GM12874 (cell line): ENCODE results near the gene VWA8.

Experiments used
- TF ChIP-seq, protein P1 (sequence below): IDR thresholded peaks from 2 replicates; pipeline ENCODE4 v1.5.1; 2011; ENCODE audit warnings: low read depth, mild to moderate bottlenecking, control low read depth, low read length, moderate library complexity; ENCODE audit not compliant: insufficient read depth

VWA8 gene

DNA sequence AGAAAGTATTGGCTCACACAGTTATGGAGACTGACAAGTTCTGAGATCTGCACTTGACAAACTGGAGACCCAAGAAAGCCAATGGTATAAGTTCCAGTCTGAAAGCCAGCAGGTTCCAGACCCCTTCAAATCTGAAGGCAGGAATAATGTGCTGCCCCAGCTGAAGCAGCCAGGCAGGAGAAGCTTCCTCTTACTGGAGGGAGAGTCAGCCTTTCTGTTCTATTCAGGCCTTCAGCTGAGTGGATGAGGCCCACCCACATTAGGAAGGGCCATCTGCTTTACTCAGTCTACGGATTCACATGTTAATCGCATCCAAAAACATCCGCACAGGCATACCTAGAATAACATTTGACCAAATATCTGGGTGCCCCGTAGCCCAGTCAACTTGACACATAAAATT is 8.2 kb upstream of the VWA8 start:
- TF ChIP-seq, protein P1, sequence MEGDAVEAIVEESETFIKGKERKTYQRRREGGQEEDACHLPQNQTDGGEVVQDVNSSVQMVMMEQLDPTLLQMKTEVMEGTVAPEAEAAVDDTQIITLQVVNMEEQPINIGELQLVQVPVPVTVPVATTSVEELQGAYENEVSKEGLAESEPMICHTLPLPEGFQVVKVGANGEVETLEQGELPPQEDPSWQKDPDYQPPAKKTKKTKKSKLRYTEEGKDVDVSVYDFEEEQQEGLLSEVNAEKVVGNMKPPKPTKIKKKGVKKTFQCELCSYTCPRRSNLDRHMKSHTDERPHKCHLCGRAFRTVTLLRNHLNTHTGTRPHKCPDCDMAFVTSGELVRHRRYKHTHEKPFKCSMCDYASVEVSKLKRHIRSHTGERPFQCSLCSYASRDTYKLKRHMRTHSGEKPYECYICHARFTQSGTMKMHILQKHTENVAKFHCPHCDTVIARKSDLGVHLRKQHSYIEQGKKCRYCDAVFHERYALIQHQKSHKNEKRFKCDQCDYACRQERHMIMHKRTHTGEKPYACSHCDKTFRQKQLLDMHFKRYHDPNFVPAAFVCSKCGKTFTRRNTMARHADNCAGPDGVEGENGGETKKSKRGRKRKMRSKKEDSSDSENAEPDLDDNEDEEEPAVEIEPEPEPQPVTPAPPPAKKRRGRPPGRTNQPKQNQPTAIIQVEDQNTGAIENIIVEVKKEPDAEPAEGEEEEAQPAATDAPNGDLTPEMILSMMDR, result no peak

DNA sequence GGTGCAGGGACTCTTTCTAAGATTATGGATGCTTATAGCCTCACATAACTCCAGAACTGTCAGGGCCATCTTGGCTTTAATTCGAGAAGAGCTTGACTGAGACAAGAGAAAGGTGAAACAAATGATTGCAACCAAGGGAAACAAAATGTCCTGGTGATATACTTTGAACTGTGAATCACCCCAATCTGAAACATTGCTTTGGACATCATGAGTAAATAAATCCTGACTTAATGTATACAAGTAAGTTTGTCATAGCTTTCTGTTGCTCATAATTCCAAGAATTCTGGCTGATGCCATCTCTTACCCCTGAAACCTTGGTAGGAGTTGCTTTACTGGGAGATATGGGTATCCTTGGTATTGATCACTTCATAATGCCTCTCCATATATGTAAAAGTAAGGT is 5.8 kb upstream of the VWA8 start:
- TF ChIP-seq, protein P1, result no peak

DNA sequence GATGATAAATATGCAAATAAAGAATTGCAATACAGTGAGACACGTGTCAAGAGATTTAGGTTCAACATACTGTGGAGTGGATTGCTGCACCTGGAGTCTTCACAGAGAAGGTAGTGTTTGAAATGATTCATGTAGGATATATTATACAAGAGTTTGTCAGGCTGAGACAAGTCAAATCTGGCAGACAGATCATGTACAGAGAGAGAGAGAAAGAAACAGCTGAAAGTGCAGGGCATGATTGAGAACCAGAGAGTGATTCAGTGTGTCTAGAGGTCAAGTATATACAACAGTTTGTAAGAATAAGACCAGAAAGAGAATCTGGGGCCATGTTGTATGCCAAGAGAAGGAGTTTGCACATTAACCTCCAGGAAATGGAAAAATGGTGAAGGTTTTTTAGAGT is 2.1 kb upstream of the VWA8 start:
- TF ChIP-seq, protein P1, result no peak

DNA sequence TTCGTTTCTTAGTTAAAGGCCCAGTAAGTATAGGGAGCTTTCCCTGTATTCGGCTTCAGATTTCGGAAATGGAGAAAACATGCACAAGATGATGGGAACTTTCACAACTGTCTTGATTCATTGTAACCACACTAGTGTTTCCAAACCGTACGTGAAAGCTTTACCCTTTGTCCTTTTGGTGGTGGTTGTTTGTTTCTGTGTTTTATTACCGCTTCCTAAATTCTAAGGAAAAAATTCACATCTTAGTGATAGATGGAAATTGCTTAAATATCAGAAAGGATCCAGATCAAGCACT is 504 bp upstream of the VWA8 start:
- TF ChIP-seq, protein P1, result no peak

DNA sequence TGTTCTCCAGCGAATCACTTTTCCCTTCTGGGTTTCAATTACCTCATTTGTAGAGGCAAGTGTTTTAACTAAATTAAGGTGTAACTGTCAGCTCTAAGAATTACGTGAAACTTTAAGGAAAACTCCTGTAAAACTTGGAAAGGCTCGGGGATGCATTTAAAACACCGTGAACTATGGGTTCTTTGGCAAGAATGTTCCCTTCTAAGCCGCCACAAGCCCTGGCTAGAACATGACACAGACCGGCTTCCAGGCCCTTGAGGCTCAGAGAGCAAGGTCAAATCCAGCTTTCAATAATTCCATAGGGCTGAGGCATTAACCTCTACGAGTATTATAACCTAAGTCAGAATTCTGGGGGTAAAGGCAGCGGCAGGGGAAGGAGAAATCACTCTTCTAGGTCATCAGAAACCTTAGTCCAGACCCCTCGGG is 685 bp downstream of the VWA8 start:
- TF ChIP-seq, protein P1, result no peak

DNA sequence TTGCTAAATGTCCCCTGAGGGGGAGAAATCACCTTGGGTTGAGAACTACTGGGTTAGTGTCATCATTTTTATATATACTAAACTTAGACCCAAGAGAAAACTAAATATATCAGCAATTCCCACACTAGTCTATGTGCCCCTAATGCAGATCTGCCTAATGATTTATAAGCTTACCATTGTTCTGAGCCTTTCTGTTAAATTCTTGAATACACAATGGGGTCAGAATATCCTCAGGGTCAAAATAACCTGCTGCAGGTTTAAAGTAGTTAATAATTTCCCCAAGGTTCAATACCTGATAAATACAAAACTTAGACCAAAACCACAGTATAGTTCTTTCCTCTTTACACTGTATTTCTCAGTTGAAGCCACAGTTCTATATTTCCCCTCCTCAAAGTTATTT is 4.6 kb downstream of the VWA8 start:
- TF ChIP-seq, protein P1, result no peak

DNA sequence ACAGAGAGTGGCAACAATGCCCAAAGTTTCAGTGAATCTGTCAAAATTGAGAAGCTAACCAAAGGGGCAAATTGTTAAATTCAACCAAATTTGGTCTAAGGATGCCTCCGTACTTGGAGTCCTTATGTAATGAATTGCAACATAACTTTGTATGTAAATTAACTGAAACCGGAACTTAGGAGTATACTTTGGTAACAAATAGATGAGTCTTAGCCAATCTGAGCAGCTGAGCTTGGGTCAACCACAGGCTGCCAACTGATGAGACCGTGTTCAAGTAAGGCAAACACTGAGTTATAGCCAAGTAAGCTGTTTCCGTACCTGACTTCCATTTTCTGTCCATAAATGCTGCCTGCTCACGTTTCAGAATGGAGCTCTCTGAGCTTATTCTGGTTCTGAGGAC is 5.3 kb downstream of the VWA8 start:
- TF ChIP-seq, protein P1, result no peak

DNA sequence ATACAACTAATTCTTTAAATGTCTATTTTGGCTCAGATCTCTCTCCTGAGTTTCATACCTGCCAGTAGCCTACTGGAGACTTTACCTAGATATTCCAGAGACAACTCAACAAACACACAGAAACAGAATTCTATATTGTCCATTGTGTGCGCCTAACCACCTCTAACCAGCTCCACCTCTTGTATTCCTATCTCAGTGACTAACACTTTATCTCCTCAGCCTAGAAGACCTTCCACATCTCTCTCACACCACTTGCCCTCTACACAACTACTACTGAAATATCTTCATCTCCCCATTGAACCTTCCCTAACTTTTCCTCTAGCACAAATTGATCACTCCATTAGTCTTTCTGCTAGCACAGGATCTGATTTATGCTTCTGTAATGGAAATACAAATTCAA is 6.7 kb downstream of the VWA8 start:
- TF ChIP-seq, protein P1, result no peak
